ENCODE results near the gene IL1RAPL2.

GRCh38 chrX:105150557-105150956 lies 584.6 kb downstream of the IL1RAPL2 start:
- TF ChIP-seq POLR2AphosphoS5 (IDR thresholded peaks at IDR 0.05) (no peak), CTCF (IDR thresholded peaks at IDR 0.05) (no peak), POLR2A (IDR thresholded peaks at IDR 0.05) (no peak), EP300 (IDR thresholded peaks at IDR 0.05; ENCODE audit: low read depth) (no peak)

Data from transverse colon (tissue), 4 donors.